GM10248 (cell line): ENCODE results near the gene CACNA1C.

Experiments used
- CTCF ChIA-PET: fragments of 300-600 bp; sonication (Branson Sonifier 250); formaldehyde crosslinking; extraction: SDS; loops from one replicate; lab custom pipeline; 2021; ENCODE audit warnings: antibody characterized with exemption; lab: Yijun Ruan, JAX
- POLR2A ChIA-PET: fragments of 350-650 bp; sonication (Branson Sonifier 250); formaldehyde crosslinking; extraction: SDS; loops from one replicate; lab custom pipeline; 2020; ENCODE audit warnings: antibody characterized with exemption; lab: Yijun Ruan, JAX
- DNase-seq: peaks from one replicate; pipeline ENCODE4 v3.0.0; 2012; ENCODE audit errors: extremely low spot score
- CTCF ChIP-seq: IDR thresholded peaks from 2 replicates; pipeline ENCODE4 v1.5.1; 2012; ENCODE audit warnings: mild to moderate bottlenecking, low read depth; ENCODE audit errors: extremely low read depth, missing control alignments, control extremely low read depth

The CACNA1C gene

GRCh38 chr12:2286047-2286446 lies 233.3 kb downstream of the CACNA1C start:
- no peak for DNase-seq
- no peak for TF ChIP-seq CTCF
- ChIA-PET POLR2A (no interaction called here), CTCF (interaction anchor here (0.8 to 1.2 kb wide), 5 partner anchors 8 to 637 kb away, joined by 3 to 4 read pairs (median 3); no protein-coding TSS in a partner anchor)

- ChIA-PET POLR2A (no interaction called here), CTCF (interaction anchor here (1.2 kb wide), 1 partner anchor 9 kb away, joined by 3 read pairs; no protein-coding TSS in a partner anchor)
- DNase-seq, result no peak
- no peak for TF ChIP-seq CTCF
Observed at GRCh38 chr12:2286461-2287131, 233.8 kb downstream of the CACNA1C start.

GRCh38 chr12:2287151-2287550 lies 234.4 kb downstream of the CACNA1C start:
- ChIA-PET POLR2A (no interaction called here), CTCF (no interaction called here)
- TF ChIP-seq CTCF, result no peak
- DNase-seq, result no peak

GRCh38 chr12:2287589-2287988 lies 234.8 kb downstream of the CACNA1C start:
- POLR2A ChIA-PET, result no interaction called here
- no peak for TF ChIP-seq CTCF
- no peak for DNase-seq
- CTCF ChIA-PET, result no interaction called here

GRCh38 chr12:2288001-2288400 lies 235.2 kb downstream of the CACNA1C start:
- no peak for DNase-seq
- no peak for TF ChIP-seq CTCF
- POLR2A ChIA-PET, result no interaction called here
- CTCF ChIA-PET, result no interaction called here

GRCh38 chr12:2288471-2288870 lies 235.7 kb downstream of the CACNA1C start:
- POLR2A ChIA-PET, result no interaction called here
- DNase-seq, result no peak
- CTCF ChIA-PET, result no interaction called here
- no peak for TF ChIP-seq CTCF
